Spleen (tissue), 11 donors: Measurements from ENCODE around the gene SSBP2. TPM values are rescaled to one million over a fixed set of nuclear protein-coding genes. Genes with fewer than 3 reads are reported as not detected.
A peak's percentile ranks its signal among the peaks of the same experiment; 100 is the strongest.

Experiments used
- DNase-seq: peaks from one replicate; pipeline ENCODE4 v3.0.0-alpha.2; 2020
- H3K27ac ChIP-seq, 8 donors: fragments of 200-600 bp; sonication (generic) in 7 of 8; 1 replicate in 4 of 8; 2 replicates in 4 of 8; pipeline versions ENCODE4 v1.5.0 to v1.8.0; 2016 to 2021; ENCODE audit warnings: inconsistent platforms in 4 of 8, mild to moderate bottlenecking in 4 of 8, moderate library complexity in 1 of 8
- H3K27me3 ChIP-seq, 7 donors: fragments of 200-600 bp; sonication (generic) in 6 of 7; replicated peaks in 1 of 7; 1 replicate in 4 of 7; 2 replicates in 3 of 7; pipeline versions ENCODE4 v1.5.0 to v1.8.0; 2016 to 2021; ENCODE audit warnings: inconsistent platforms in 3 of 7, mild to moderate bottlenecking in 1 of 7
- H3K36me3 ChIP-seq, 6 donors: fragments of 200-600 bp; sonication (generic) in 5 of 6; 1 replicate in 4 of 6; 2 replicates in 2 of 6; pipeline versions ENCODE4 v1.5.0 to v1.8.0; 2016 to 2021; ENCODE audit warnings: inconsistent platforms in 2 of 6
- H3K4me1 ChIP-seq, 6 donors: fragments of 200-600 bp; sonication (generic) in 5 of 6; 1 replicate in 3 of 6; 2 replicates in 3 of 6; pipeline versions ENCODE4 v1.5.0 to v1.8.0; 2016 to 2021; ENCODE audit warnings: inconsistent platforms in 3 of 6
- H3K4me3 ChIP-seq, 8 donors: fragments of 200-600 bp; sonication (generic) in 7 of 8; 1 replicate in 4 of 8; 2 replicates in 4 of 8; pipeline versions ENCODE4 v1.5.0 to v1.8.0; 2016 to 2021; ENCODE audit warnings: inconsistent platforms in 4 of 8, mild to moderate bottlenecking in 4 of 8, moderate library complexity in 2 of 8
- H3K9me3 ChIP-seq, 8 donors: fragments of 200-600 bp; sonication (generic) in 7 of 8; 1 replicate in 4 of 8; 2 replicates in 4 of 8; pipeline versions ENCODE4 v1.5.0 to v1.8.0; 2016 to 2021; ENCODE audit warnings: inconsistent platforms in 4 of 8
- CTCF ChIP-seq, 11 experiments: fragments of 200-600 bp in 7 of 11; fragments of 450-650 bp in 4 of 11; sonication (generic) in 4 of 11; IDR thresholded peaks in 8 of 11; conservative IDR thresholded peaks in 3 of 11; 1 replicate in 7 of 11; 2 replicates in 4 of 11; pipeline versions ENCODE4 v1.4.0 to v1.8.0; 2016 to 2021; ENCODE audit warnings: antibody characterized with exemption in 11 of 11, inconsistent platforms in 4 of 11, mild to moderate bottlenecking in 1 of 11
- POLR2A ChIP-seq, 3 donors: fragments of 450-650 bp; IDR thresholded peaks; one replicate each; pipeline ENCODE4 v1.5.1; 2017; ENCODE audit warnings: antibody characterized with exemption in 3 of 3, mild to moderate bottlenecking in 1 of 3
- POLR2AphosphoS5 ChIP-seq, 3 donors: sonication (generic); formaldehyde crosslinking; IDR thresholded peaks; one replicate each; pipeline ENCODE4 v1.5.1; 2017; ENCODE audit warnings: antibody characterized with exemption in 3 of 3
- WGBS, 5 donors: extraction: QIAGEN DNeasy Blood & Tissue Kit in 3 of 5; methylation state at CpG; one replicate each; pipeline versions ENCODE4 v1.1.5 to v1.1.7; 2013 to 2018; 5-methylcytosine and 5-hydroxymethylcytosine counted together
- intact Hi-C: fragments of 100-400 bp; cut with DNase I; formaldehyde crosslinking; loops from one replicate; pipeline ENCODE4 v1.15.0; 2023; ENCODE audit warnings: low total_unique reads
- polyA plus RNA-seq, 3 donors: library from polyadenylated mRNA; stranded (reverse); fragments of 200-250 nt; gene quantifications; one replicate each; pipeline ENCODE4 v1.2.1, GENCODE V29; 2013
- total RNA-seq, 7 donors: library from RNA; depleted of rRNA in 3 of 7; stranded (reverse); fragments of >200 nt in 3 of 7; fragmentation: NEBNext Ultra II Directional in 4 of 7; extraction: Animal tissue kit (Norgen Biotek cat#: 25700) in 4 of 7; gene quantifications; one replicate each; pipeline versions ENCODE4 v1.1.0 to v1.2.1, GENCODE V29; 2016 to 2021
- donor health status: healthy with polysubstance abuse.
- donor health status: DM: no; HTN: no; CAD: no; lungs with moderate emphysema.
- donor health status: DM: no; HTN: no; CAD: no.
- donor health status: Bipolar disorder and iron deficiency.
- donor health status: healthy.
- donor health status: DM: no; HTN: no; CAD: no.
- donor health status: DM: yes; HTN: yes; CAD: no.

The SSBP2 gene
- total and polyA plus RNA-seq, 10 donors: 12.2 to 40.8 (median 29.6) TPM

- peaks cover 0 to 18% (median 9%) of the 10 kb centered on the region in 6 donors for H3K4me1 ChIP-seq
- no peaks in the 10 kb centered on the region for H3K27me3 ChIP-seq
- TF ChIP-seq CTCF (IDR thresholded peaks at IDR 0.05 in 8 of 11, conservative IDR thresholded peaks at IDR 0.05 in 3 of 11) (no peak), POLR2A (IDR thresholded peaks at IDR 0.05) (no peak), POLR2AphosphoS5 (IDR thresholded peaks at IDR 0.05) (no peak)
- peaks cover 0 to 7% (median 0%) of the 10 kb centered on the region in 6 donors for H3K36me3 ChIP-seq
- intact Hi-C loops: loop anchor here (10.0 kb wide), 2 partner anchors 407 to 737 kb away; no protein-coding TSS in a partner anchor
- H3K9me3 ChIP-seq: no peaks in the 10 kb centered on the region
- no peak overlapping the region for H3K4me3 ChIP-seq
- no peak for DNase-seq
- H3K27ac ChIP-seq: no peak overlapping the region
- WGBS, 5 donors: 93 to 100% (median 97%) methylated on average over 1 of the region's 1 CpG
Observed at GRCh38 chr5:81427566-81427965, 323.3 kb downstream of the SSBP2 start.

- TF ChIP-seq POLR2AphosphoS5 (IDR thresholded peaks at IDR 0.05) (no peak), CTCF (IDR thresholded peaks at IDR 0.05 in 8 of 11, conservative IDR thresholded peaks at IDR 0.05 in 3 of 11) (no peak), POLR2A (IDR thresholded peaks at IDR 0.05) (no peak)
- Histone ChIP-seq H3K27ac (peak overlapping the region in 4 of 8 donors; percentile 9 to 36 (median 18)), H3K4me3 (no peak overlapping the region), H3K4me1 (peaks cover 0 to 18% (median 9%) of the 10 kb centered on the region in 6 donors), H3K36me3 (peaks cover 0 to 13% (median 0%) of the 10 kb centered on the region in 6 donors), H3K9me3 (no peaks in the 10 kb centered on the region), H3K27me3 (no peaks in the 10 kb centered on the region)
- DNase-seq: no peak
- intact Hi-C loops: loop anchor here (10.0 kb wide), 2 partner anchors 408 to 738 kb away; no protein-coding TSS in a partner anchor
- WGBS, 5 donors: 35 to 60% (median 51%) methylated on average over 3 of the region's 3 CpGs
Observed at GRCh38 chr5:81426359-81427030, 324.4 kb downstream of the SSBP2 start.

- peaks cover 0 to 18% (median 9%) of the 10 kb centered on the region in 6 donors for H3K4me1 ChIP-seq
- 0 to 7% (median 6%) methylated on average over 2 of the region's 2 CpGs for WGBS, 5 donors
- no peak for DNase-seq
- H3K27me3 ChIP-seq: no peaks in the 10 kb centered on the region
- no peak overlapping the region for H3K27ac ChIP-seq
- no peaks in the 10 kb centered on the region for H3K9me3 ChIP-seq
- TF ChIP-seq POLR2A (IDR thresholded peaks at IDR 0.05) (no peak), CTCF (IDR thresholded peaks at IDR 0.05 in 8 of 11, conservative IDR thresholded peaks at IDR 0.05 in 3 of 11) (peak in 10 of 11 experiments; percentile 20 to 72 (median 61))
- H3K36me3 ChIP-seq: peaks cover 0 to 20% (median 2%) of the 10 kb centered on the region in 6 donors
- intact Hi-C loops: loop anchor here (10.0 kb wide), 2 partner anchors 409 to 739 kb away; no protein-coding TSS in a partner anchor
- no peak overlapping the region for H3K4me3 ChIP-seq
Observed at GRCh38 chr5:81425569-81425968, 325.3 kb downstream of the SSBP2 start.

GRCh38 chr5:81424728-81425127, 326.2 kb downstream of the SSBP2 start:
- Histone ChIP-seq H3K27me3 (no peaks in the 10 kb centered on the region), H3K27ac (no peak overlapping the region), H3K4me3 (no peak overlapping the region), H3K36me3 (peaks cover 0 to 29% (median 8%) of the 10 kb centered on the region in 6 donors), H3K9me3 (no peaks in the 10 kb centered on the region), H3K4me1 (peaks cover 0 to 18% (median 9%) of the 10 kb centered on the region in 6 donors)
- WGBS, 5 donors: 90 to 100% (median 94%) methylated on average over 1 of the region's 1 CpG
- TF ChIP-seq POLR2A (IDR thresholded peaks at IDR 0.05): no peak
- TF ChIP-seq CTCF (IDR thresholded peaks at IDR 0.05 in 8 of 11, conservative IDR thresholded peaks at IDR 0.05 in 3 of 11): no peak
- TF ChIP-seq POLR2AphosphoS5 (IDR thresholded peaks at IDR 0.05): no peak
- intact Hi-C loops: loop anchor here (10.0 kb wide), 2 partner anchors 410 to 740 kb away; no protein-coding TSS in a partner anchor
- DNase-seq: no peak
